NCI-H2196 treated with DMSO at 0.1 percent for 48 hours (cell line): Measurements from ENCODE around the gene ARSG.
"Not testable (repeated sequence)": the region's sequence is repeated elsewhere in the genome, so short reads cannot be mapped to it uniquely, and the experiment has no call there.

Experiments used
- DNase-seq: peaks from one replicate; lab custom pipeline; 2025; ENCODE audit not compliant: unreplicated experiment; lab: John Stamatoyannopoulos, UW

ARSG gene

DNA sequence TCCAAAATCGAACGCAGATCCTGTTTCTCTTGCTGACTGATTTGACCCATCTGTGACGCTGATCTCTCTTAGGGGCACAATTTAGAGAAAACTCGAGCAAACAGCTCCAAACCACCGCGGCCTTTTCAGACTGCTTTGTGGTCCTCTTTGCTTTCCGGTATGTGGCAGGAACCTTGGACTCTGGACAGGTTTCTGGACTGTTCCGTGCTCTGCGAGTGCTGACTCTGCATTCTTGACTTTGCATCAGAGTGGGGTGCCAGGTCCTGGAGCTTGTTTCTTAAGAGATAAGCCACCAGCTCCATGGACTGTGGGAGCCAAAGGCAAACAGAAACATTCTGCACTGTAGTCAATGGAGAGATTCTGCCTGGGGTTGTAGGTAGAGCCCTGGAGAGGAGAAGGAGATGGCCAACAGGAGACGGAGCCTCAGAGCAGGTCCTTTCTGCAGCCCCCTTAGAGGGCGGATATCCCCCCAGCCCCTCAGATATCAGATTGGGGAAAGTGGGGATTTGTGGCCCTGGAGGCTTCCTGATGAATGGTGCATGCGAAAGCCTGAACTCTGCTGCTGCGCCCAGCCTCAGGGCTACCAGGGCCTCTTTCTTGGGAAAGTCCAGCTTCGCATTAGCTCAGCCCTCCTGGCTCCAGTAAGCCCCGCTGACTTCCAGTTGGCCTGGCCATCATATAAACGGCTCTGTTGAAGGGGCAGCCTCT lies 100.4 kb downstream of the ARSG start:
- DNase-seq = no peak

GRCh38 chr17:68394608-68395331 lies 103.5 kb downstream of the ARSG start:
- no peak for DNase-seq

GRCh38 chr17:68396226-68397107 lies 105.2 kb downstream of the ARSG start:
- no peak for DNase-seq

DNA sequence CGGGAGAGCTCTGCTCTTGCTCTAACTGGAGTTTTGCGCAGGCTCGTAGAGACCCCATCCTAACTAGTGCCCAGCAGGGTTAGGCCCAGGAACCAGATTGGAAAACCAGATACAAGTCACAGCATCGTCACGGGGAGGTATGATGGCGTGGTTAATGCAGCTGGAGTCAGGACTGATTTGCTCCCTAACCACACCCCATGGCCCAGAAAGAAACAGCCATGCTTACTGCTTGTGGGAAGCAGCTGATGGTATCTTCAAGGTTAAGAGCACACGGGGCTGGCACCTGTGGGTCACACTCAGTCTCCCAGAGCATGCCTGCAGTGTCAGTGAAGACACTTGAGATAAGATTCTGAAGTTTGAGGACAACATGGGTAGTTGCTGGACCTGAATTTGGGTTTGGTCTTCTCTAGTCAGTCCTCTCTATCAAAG lies 105.8 kb downstream of the ARSG start:
- no peak for DNase-seq

DNA sequence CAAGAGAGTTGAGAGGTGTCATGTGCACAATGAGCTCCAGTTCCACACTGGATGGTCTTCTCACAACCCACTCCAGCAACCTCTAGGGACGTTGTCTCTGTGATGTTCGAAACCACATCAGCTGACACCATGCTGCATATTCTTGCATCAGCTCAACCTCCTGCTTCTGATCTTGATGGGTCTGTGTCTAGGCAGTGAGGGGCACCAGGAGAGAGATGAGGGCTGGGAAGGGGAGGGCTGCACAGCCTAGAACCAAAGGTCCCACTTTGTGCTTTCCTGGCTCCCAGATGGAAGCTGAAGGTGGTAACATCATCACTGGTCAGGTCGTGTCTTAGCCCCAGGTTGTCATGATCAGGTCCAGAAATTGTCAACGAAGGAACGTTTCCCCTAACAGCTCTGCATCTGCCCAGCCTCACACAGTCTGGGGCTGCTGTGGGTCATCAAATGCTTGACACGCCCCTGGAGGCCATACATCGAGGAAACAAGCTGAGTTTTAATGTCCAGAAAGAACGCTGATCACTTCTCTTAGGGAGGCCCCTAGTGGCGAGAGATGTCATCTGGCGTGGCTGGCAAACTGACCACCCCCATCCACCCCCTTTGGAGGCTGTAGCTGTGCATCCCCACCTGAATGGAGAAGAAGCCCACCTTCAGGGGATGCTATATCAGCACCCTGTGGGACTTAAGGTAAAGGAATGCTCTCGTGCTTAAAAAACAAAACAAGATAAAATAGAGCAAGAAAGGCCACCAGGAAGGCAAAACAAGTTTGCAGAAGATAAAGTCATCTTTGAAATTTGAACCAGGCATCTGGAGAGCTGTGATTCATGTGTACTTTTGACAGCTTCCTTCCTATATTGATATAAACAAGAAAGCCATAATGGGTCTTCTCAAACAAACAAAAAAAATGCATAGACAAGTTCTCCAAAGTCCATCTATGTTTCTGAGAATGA lies 107.7 kb downstream of the ARSG start:
- peak; percentile 40 for DNase-seq

GRCh38 chr17:68399638-68400403 lies 108.5 kb downstream of the ARSG start:
- no peak for DNase-seq

DNA sequence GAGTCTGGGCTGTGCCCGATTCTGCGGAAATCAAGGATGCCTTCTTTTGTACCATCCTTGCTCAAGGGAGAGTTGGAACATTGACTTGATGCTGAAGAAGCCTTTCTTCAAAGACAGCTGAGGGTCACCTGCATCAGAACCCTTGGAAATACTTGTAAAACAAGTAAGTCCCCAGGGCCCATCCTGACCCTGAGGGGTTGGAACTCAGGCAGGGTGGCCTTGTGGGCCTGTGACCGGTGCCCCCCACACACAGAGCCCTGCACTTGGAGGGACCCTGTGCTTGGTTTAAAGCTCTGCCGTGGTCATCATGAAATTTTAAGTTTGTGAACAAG lies 109.1 kb downstream of the ARSG start:
- no peak for DNase-seq

DNA sequence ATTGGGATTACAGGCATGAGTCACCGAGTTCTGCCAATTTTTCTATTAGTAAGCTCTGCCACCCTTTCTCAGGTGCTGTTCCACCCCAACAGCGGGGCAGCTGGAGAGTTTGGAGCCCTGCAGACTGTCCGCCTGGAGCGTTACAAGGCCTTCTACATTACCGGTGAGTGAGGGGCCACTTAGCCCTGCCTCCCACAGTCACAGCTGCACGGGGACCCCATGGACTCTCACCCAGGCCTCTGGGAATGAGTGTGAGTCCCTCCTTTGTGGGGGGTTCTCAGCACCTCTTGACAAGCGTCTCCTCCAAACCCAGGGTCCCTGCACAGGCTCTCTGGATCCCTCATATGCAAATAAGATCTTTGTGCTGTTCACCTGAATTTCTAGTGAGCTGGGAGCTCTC lies 110.0 kb downstream of the ARSG start:
- DNase-seq = no peak

GRCh38 chr17:68403122-68403521 lies 111.8 kb downstream of the ARSG start:
- DNase-seq = no peak

GRCh38 chr17:68403837-68404236 lies 112.5 kb downstream of the ARSG start:
- not testable (repeated sequence) for DNase-seq

DNA sequence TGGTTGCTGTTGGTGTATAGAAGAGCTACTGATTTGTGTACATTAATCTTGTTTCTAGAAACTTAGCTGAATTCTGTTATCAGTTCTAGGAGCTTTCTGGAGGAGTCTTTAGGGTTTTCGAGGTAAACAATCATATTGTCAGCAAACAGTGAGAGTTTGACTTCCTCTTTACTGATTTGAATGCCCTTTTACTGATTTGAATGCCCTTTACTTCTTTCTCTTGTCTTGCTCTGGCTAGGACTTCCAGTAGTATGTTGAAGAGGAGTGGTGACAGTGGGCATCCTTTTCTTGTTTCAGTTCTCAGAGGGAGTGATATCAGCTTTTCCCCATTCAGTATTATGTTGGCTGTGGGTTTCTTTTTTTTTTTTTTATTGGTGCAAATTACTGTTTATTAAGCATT lies 116.4 kb downstream of the ARSG start:
- DNase-seq = not testable (repeated sequence)

- not testable (repeated sequence) for DNase-seq
These were observed 122.6 kb downstream of the ARSG start for GRCh38 chr17:68413597-68414560.

DNA sequence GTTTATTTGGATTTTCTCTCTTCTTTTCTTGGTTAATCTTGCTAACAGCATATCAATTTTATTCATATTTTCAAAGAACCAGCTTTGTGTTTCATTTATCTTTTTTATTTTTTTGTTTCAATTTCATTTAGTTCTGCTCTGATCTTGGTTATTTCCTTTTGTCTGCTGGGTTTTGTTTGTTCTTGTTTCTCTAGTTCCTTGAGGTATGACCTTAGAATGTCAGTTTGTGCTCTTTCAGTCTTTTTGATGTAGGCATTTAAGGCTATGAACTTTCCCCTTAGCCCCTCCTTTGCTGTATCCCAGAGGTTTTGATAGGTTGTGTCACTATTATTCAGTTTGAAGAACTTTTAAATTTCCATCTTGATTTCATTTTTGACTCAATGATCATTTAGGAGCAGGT lies 123.6 kb downstream of the ARSG start:
- not testable (repeated sequence) for DNase-seq

DNA sequence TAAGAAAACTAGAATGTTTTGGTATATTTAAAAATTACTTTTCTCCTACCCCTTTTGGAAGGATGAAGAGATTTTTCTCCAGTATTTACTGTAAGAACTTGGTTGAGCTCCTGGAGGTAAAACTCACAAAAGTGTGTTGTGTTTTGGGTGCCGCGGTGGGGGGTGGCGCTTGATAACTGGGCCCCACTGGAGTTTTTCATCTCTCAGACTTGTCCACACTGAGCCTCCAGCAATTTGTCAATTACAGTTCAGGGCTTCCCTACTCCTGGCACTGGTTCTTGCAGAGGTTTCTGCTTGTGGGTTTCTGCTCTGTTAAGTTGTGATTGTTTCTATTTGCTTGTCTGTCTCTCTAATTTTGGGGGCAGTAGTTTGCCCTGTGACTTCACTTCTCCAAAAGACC lies 126.0 kb downstream of the ARSG start:
- no peak for DNase-seq

GRCh38 chr17:68418876-68419275 lies 127.6 kb downstream of the ARSG start:
- no peak for DNase-seq

GRCh38 chr17:68420065-68420464 lies 128.8 kb downstream of the ARSG start:
- no peak for DNase-seq

DNA sequence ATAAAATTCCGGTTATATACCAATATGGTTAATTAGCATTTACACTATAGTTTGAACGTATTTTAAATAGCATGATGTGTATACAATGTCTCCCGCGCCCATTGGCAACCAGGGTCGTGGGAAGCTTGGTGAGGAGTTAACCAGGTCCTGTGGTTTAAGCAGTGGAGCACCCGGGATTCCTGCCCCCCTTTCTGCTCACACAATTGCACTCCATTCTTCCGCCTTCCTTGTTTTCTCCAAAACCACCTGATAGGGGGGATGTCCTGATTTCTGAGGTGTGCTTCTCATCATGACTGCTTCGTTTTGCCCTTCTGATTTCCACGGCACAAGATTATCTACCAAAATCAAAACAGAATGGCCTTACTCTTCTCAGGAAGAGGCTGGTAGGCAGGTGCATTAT lies 130.2 kb downstream of the ARSG start:
- no peak for DNase-seq

DNA sequence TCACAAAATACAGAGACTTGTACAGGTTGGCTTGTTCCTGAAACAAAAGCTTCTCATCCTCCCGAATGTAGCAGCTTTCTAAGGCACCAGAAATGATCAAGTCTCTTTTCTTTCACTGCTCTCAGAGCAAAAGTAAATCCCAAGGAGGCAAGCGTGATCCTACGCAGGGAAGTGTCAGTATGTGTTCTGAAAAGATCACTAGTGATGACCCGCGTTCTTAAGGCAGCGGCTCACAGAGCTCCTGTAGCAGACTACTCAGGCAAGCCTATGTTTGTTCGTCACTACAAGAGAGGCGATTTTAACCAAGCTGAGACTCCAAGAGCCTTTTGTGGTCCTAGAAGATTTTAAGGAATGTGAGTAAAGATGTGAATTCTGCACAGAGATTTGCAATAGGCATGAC lies 131.5 kb downstream of the ARSG start:
- no peak for DNase-seq

DNA sequence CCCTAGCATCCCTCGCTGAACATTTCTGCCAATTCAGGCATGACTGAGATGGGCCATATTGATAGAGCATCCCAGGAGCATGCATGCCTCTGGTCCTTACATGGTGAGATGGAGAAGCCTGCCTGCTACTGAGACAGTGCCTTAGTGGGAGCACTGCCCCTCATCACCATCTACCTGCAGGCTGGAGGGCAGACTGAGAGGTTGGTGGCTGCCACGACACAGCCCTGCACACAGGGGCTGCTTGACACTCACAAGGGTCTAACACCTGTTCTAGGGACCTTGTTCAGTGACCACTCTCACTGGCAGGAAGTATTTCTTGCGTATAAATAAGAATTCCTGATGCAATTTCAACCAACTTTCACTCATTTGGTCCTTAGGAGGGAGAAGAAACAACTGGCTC lies 132.0 kb downstream of the ARSG start:
- no peak for DNase-seq
